HG02610 (cell line): Measurements from ENCODE around the gene SYDE1.
"Not testable (repeated sequence)": the region's sequence is repeated elsewhere in the genome, so short reads cannot be mapped to it uniquely, and the experiment has no call there.

ENCODE experiments used
- ATAC-seq: cut with Tn5 transposase; IDR thresholded peaks from one replicate; pipeline ENCODE4 v1.9.1; 2021; ENCODE audit warnings: mild to moderate bottlenecking, moderate library complexity; ENCODE audit not compliant: unreplicated experiment

SYDE1 gene, protein sequence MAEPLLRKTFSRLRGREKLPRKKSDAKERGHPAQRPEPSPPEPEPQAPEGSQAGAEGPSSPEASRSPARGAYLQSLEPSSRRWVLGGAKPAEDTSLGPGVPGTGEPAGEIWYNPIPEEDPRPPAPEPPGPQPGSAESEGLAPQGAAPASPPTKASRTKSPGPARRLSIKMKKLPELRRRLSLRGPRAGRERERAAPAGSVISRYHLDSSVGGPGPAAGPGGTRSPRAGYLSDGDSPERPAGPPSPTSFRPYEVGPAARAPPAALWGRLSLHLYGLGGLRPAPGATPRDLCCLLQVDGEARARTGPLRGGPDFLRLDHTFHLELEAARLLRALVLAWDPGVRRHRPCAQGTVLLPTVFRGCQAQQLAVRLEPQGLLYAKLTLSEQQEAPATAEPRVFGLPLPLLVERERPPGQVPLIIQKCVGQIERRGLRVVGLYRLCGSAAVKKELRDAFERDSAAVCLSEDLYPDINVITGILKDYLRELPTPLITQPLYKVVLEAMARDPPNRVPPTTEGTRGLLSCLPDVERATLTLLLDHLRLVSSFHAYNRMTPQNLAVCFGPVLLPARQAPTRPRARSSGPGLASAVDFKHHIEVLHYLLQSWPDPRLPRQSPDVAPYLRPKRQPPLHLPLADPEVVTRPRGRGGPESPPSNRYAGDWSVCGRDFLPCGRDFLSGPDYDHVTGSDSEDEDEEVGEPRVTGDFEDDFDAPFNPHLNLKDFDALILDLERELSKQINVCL

DNA sequence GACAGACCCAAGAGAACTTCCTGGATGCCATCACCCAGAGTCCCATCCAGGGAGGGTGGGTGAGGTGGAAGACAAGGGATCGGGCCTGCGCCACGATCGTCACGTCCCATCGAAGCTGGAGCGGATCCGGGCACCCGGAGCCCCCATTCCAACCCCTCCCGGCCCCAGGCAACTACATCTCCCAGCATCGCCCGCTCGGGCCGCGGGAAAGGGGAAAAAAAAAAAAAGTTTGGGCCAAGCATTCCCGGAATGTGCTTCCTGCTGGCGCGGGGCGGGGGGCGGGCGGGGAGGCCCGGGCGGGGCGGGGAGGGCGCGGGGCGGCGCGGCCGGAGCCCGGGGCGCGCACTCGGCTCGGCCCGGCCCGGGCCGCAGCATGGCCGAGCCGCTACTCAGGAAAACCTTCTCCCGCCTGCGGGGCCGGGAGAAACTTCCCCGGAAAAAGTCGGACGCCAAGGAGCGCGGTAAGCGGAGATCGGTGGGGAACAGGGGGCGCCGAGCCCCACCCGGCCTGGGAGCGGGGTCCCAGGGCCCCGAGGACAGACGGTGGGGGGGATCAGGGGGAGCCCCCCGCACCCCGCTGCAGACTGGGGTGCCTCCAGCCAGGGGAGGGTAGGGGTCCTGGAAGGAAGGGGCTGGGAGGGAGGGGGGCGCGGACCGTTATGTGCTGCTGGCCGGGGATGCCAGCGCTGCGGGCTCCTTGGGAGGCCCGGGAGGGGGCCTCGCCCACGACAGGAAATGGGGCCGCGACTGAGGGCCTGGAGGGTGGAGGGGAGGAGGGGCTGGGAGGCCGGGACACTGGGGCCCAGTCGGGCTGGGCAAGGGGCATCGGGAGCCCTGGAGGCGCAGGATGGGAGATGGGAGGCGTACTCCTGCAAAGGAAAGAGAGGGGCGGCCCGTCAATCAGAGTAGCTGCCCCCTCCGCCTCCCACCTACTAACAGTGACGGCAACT, at the start of gene SYDE1:
Gene SYDE1 (plus strand): TSS at position 341 of the 950 bp plus-strand sequence. CDS start 33 bp downstream, at position 374.
- no peak for ATAC-seq

DNA sequence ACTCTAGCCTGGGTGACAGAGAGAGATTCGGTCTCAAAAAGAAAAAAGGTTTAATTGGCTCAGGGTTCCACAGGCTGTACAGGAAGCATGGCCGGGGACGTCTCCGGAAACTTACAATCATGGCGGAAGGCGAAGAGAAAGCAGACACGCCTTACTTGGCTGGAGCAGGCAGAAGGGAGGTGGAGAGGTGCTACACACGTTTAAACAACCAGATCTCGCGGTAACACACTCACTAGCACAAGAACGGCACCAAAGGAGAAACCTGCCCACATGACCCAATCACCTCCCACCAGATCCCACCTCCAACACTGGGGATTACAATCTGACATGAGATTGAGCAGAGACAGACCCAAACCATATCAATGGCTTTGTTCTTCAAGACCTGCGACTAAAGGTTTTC, 45.2 kb upstream of the SYDE1 start:
- no peak for ATAC-seq

DNA sequence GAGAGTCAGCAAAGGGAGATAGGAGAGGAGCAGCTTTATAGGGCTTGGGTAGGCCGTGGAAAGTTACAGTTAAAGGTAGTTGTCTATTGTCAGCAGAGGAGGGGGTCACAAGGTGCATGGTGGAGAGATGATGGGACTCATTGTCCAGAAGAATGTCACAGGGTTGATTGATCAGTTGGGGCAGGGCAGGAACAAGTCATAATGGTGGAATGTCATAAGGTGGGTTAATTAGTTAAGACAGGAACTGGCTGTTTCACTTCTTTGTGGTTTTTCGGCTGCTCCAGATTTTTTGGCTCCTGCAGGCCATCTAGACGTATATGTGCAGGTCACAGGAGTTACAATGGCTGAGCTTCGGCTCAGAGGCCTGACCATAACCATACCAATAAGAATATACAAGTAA, 36.8 kb upstream of the SYDE1 start:
- not testable (repeated sequence) for ATAC-seq

DNA sequence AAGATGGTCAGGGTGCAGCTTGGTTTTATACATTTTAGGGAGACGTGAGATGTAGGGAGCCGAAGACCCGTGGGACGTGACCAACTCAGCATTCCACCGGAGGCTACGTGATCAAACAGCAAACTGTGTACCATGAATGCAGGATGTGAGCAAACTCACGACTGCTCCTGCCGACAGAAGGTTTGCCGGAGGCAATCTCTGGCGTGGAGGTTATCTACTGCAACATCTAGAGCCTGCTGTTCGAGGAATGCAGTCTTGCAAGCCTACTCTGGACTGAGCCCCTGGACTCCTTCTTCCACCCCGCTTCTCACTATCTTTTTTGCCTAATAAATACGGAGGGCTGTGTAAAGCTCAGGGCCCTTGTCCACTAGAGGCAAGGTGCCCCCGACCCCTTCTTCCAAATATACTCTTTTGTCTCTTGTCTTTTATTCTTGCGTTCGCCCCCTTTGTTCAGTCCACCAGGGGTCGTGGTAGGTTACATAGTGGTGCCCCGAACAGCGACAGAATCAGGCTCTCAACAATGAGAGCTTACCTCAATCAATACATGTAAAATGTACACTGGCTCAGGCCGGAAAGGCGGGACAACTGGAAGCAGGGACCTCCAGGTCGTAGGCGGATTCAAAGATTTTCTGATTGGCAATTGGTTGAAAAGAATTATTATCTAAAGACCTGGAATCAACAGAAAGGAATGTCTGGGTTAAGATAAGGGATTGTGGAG, 34.1 kb upstream of the SYDE1 start:
- ATAC-seq, result no peak

DNA sequence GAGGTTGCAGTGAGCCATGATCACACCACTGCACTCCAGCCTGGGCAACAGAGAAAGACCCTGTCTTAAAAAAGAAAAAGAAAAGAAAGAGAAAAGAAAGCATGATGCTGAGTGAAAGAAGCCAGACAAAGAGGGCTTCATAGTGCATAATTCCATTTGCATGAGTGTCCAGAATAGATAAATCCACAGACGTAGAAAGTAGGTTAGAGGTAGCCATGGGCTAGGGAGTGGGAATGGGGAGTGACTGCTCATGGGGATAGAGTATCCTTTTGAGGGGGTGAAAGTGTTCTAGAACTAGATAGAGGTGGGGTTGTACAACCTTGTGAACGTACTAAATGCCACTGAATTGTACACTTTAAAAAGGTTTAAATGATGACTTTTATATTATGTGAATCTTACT, 32.8 kb upstream of the SYDE1 start:
- no peak for ATAC-seq

DNA sequence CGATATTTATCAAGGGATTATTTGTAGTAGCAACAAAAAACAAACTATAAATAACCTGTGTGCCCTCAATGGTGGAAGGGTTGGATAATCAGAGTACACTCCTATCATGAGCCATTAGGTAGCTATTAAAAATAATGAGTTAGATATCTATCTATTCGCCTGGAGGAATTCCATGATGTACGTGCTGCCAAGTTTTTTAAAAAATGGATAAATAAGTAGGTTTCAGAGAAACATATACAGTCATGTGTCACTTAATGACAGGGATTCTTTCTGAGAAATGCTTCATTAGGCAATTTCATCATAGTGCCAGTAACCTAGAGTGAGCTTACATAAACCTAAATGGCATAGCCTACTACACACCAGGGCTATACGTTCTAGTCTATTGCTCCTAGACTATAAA, 31.4 kb upstream of the SYDE1 start:
- no peak for ATAC-seq

DNA sequence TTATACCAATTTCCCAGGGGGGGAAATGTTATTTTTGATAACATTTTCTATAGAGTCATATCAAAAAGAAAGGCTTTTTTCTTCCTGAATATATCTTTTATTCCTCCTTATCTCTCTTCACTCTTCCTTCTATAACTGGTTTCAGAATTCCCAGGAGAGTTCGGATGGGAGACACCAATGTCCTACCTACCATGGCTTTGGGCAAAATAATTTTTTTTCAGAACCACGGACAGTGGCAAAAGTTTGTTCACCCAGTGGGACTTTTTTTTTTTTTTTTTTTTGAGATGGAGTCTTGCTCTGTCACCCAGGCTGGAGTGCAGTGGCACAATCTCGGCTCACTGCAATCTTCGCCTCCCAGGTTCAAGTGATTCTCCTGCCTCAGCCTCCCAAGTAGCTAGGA, 27.2 kb upstream of the SYDE1 start:
- not testable (repeated sequence) for ATAC-seq

DNA sequence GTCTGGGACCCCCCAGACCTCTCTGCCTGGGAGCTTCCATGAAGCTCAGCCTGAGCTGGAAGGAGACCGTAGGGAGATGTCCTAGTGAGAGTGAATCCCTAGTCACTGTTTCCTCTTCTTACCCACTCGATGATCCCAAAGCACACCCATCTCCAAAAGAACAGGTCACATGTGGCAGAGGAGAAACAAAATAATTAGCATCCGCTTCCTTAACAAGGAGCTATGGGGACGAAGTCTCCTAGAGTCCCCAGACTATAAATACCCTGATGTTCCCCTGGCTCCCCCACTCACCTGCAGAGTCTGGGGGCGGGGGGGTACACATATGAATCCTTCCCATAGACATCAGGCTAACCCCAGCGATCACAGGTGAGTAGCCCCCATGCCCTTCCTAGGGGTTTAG, 25.3 kb upstream of the SYDE1 start, which contains the start of gene OR1I1:
Gene OR1I1 (plus strand): TSS at position 301 of the 400 bp plus-strand sequence. CDS start 4,855 bp downstream, outside the sequence.
- no peak for ATAC-seq

DNA sequence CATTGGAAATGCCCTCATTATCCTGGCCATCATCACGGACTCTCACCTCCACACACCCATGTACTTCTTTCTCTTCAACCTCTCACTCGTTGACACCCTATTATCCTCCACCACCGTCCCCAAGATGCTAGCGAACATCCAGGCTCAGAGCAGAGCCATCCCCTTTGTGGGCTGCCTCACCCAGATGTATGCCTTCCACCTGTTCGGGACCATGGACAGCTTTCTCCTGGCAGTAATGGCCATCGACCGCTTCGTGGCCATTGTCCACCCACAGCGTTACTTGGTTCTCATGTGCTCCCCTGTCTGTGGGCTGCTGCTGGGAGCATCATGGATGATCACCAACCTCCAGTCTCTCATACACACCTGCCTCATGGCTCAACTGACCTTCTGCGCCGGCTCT, 20.0 kb upstream of the SYDE1 start:
- no peak for ATAC-seq

DNA sequence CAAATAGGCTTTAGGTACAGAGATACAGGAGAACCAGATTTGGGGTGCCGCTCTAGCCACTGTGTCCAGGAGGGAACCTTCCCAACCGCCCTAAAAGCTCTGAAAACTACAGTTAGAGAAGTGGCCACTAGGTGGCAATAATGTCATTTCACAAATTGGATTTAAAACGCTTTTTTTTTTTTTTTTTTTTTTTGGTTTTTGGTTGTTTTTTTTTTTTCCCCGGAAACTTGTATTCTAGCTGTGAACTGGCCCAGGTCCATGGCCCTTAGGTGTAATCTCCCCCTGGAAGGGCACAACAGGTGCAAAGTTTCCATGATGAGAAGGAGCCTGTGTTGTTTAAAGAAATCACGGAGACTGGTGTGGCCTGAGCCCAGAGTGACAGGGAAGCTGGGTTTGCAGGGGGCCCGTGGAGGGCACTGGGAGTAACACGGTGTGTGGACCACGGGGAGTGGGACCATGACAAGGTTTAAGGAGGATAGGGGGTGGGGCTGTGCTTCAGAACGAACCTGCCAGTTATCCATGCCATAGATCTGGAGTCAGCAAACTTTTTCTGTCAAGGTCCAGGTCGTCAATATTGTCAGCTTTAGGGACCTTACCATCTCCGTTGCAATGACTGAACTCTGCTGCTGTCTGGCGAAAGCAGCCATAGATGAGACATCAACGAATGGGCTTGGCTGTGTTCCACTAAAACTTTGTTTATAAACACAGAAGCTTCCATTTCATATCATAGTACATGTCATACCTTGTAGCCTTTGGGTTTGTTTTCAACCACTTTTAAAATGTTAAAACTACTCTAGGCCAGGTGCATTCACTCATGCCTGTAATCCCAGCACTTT, 15.1 kb upstream of the SYDE1 start:
- no peak for ATAC-seq

DNA sequence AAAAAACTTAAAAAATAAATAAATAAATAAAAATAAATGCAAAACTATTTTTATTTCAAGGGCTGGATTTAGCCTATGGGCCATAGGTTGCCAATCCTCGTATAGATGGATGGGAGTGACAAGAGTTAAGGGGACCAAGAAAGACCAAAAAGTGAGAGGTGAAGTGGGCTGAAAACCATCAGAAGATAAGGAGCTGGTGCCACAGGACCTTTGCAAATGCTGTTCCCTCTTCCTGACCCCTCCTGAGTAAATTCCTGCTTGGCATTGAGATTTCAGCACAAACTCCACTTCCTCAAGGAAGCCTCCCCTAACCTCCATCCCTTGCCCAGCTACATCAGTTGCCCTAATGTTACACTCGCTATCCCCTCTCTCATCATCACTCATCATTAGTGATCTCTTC, 14.2 kb upstream of the SYDE1 start:
- ATAC-seq, result no peak

DNA sequence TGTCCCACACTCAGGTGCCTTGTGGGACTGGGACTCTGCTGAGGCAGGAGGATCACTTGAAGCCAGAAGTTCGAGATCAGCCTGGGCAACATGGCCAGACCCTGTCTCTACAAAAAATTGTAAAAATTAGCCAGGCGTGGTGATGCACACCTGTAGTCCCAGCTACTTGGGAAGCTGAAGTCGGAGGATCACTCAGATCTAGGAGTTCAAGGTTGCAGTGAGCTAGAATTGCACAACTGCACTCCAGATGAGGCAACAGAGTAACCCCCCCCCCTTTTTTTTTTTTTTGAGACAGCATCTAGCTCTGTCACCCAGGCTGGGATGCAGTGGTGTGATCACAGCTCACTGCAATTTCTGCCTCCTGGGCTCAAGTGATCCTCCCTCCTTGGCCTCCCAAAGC, 11.0 kb upstream of the SYDE1 start:
- ATAC-seq, result no peak

DNA sequence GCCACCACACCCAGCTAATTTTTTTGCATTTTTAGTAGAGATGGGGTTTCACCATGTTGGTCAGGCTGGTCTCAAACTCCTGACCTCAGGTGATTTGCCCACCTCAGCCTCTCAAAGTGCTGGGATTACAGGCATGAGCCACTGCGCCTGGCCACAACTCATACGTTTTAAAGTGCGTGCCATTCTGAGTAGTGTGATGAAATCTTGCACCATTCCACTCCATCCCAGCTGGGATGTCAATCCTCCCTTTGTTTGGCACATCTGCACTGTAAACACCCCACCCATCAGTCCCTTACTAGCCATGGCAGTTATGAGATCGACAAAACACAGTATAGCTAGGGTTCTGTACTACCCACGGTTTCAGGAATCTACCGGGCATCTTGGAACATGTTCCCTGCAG, 9.2 kb upstream of the SYDE1 start:
- not testable (repeated sequence) for ATAC-seq

DNA sequence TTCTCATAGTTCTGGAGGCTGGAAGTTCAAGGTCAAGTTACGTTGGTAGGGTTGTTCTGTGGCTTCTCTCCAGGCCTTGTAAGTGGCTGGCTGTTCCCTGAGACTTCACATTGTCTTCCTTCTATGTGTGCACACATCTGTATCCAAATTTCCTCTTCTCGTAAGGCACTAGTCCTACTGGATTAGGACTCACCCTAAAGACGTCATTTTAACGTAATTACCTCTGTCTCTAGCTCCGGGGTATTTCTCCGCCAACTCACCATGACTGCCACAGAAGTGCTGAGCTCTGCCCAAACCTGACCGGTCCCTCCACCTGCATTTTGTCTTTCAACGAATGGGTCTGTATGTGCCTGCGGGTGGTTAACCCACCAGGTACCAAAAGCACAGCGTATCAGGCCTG, 8.7 kb upstream of the SYDE1 start:
- no peak for ATAC-seq

DNA sequence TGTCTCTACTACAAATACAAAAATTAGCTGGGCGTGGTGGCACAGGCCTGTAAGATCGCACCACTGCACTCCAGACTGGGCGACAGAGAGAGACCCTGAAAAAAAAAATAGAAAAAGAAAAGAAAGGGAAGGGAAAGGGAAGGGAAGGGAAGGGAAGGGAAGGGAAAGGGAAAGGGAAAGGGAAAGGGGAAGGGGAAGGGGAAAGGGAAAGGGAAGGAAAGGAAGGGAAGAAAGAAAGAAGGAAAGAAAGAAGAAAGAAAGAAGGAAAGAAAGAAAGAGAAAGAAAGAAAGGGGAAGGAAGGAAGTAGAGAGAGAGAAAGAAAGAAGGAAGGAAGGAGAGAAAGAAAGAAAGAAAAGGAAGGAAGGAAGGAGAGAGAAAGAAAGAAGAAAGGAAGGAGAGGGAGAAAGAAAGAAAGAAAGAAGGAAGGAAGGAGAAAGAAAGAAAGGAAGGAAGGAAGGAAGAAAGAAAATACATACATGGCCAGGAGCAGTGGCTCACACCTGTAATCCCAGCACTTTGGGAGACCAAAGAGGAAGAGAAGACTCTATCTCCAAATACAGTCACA, 8.1 kb upstream of the SYDE1 start:
- ATAC-seq, result no peak

DNA sequence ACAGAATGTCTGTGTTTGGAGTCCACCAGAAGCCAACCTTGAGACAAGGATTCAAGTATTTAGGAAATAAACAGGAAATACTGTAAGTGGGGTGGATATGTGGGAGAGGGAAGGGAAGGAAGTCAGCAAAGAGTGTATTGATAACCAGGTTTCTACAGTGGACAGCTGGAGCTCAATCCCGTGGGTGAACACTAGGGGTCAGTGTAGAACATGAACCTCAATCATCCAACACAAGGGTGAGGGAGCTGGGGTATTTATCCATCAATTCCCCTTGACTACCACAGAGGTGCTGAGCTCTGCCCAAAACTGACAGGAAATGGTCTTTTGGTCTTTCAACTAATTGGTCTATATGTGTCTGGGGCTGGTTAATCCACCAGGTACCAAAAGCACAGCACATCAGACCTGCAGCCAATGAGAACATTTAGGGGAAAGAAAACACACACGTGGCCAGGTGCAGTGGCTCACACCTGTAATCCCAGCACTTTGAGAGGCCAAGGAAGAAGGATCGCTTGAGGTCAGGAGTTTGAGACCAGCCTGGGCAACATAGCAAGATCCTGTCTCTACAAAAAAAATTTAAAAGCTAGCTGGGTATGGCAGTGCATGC, 5.6 kb upstream of the SYDE1 start:
- ATAC-seq, result no peak

DNA sequence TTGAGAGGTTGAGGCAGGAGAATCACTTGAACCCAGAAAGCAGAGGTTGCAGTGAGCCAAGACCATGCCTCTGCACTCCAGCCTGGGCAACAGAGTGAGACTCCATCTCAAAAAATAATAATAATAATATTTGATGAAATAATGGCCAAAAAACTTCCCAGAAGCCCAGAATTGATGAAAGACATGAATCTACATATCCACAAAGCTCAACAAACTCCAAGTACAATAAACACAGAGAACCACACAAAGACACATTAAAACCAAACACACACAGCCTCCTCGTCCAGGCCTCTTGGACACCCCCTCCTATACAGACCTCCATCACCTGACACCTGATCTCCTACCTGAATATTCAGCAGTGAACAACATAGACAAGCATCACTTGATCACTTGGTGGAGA, 3.2 kb upstream of the SYDE1 start:
- ATAC-seq, result no peak

DNA sequence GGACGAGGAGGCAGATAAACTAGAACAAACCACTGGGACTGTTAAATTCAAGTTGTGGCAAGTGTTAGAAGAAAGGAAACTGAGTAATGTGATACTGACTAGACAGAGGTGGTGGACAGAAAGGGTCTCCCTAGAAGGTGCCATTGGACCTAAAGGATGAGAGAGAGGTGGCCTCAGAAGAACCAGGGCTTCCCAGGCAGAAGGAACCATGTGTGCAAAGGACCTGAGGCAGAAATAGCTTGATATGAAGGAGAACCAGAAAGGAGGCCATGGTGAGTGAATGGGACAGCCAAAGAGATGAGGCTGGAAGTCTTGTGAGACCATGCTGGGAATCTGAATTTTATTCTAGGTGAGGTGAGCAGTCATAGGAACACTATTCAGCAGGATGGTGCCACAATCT, 2.8 kb upstream of the SYDE1 start:
- no peak for ATAC-seq

DNA sequence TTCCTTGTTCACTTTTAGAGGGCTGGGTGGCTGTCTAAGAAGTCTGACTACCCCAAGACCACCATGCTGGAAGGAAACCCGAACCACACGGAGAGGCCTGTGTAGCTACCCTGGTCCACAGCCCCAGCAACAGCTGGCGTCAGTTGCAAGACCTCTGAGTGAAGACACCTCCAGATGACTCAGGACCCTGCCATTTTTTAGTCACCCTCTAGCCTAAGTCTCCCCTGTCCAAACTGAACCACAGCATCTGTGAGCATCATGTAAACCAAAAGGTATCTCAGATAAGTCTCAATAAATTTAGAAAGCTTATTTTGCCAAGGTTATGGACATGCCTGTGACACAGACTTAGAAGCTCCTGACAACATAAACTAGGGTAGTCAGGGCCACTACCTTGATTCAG, 2.2 kb upstream of the SYDE1 start:
- no peak for ATAC-seq
